CD1c-positive myeloid dendritic cell (primary cell): ENCODE data around the gene PLA2G2F.
A peak's percentile ranks its signal among the peaks of the same experiment; 100 is the strongest.
"Not testable (repeated sequence)": the region's sequence is repeated elsewhere in the genome, so short reads cannot be mapped to it uniquely, and the experiment has no call there.

ENCODE experiments used
- DNase-seq: peaks from one replicate; pipeline ENCODE4 v3.0.0-alpha.2; 2016; ENCODE audit errors: extremely low spot score

The PLA2G2F gene

GRCh38 chr1:20114021-20114648 lies 25.0 kb upstream of the PLA2G2F start:
- DNase-seq, result no peak

GRCh38 chr1:20115479-20115878 lies 23.6 kb upstream of the PLA2G2F start:
- no peak for DNase-seq

- DNase-seq, result no peak
These were observed 23.2 kb upstream of the PLA2G2F start for GRCh38 chr1:20115916-20116315.

GRCh38 chr1:20117236-20117635 lies 21.9 kb upstream of the PLA2G2F start:
- DNase-seq, result no peak

- DNase-seq, result peak; percentile 5
These were observed 19.8 kb upstream of the PLA2G2F start, which contains the start of gene PLA2G2D for GRCh38 chr1:20119347-20119746. PLA2G2D (minus strand) TSS chr1:20119536; CDS start chr1:20119498, 38 bp downstream.

GRCh38 chr1:20120796-20121195 lies 18.3 kb upstream of the PLA2G2F start:
- no peak for DNase-seq

GRCh38 chr1:20123722-20124455 lies 15.2 kb upstream of the PLA2G2F start:
- peak; percentile 16 for DNase-seq

GRCh38 chr1:20124456-20125057 lies 14.6 kb upstream of the PLA2G2F start:
- peak; percentile 4 for DNase-seq

- DNase-seq, result no peak
These were observed 14.0 kb upstream of the PLA2G2F start for GRCh38 chr1:20125100-20125499.

- DNase-seq, result peak; percentile 3
These were observed 12.9 kb upstream of the PLA2G2F start for GRCh38 chr1:20126041-20126805.

GRCh38 chr1:20126806-20127440 lies 12.2 kb upstream of the PLA2G2F start:
- DNase-seq, result no peak

- not testable (repeated sequence) for DNase-seq
These were observed 8.6 kb upstream of the PLA2G2F start for GRCh38 chr1:20130518-20130917.

GRCh38 chr1:20134995-20135394 lies 4.1 kb upstream of the PLA2G2F start:
- no peak for DNase-seq

GRCh38 chr1:20136249-20136648 lies 2.9 kb upstream of the PLA2G2F start:
- no peak for DNase-seq

GRCh38 chr1:20137055-20137454 lies 2.1 kb upstream of the PLA2G2F start:
- DNase-seq, result no peak

- DNase-seq, result no peak
These were observed 1.5 kb upstream of the PLA2G2F start for GRCh38 chr1:20137604-20138003.

GRCh38 chr1:20138346-20138745 lies 777 bp upstream of the PLA2G2F start:
- DNase-seq, result no peak

GRCh38 chr1:20139776-20140612 lies 871 bp downstream of the PLA2G2F start:
- DNase-seq, result no peak

GRCh38 chr1:20141001-20141400 lies 1.9 kb downstream of the PLA2G2F start:
- DNase-seq, result no peak

GRCh38 chr1:20141466-20141865 lies 2.3 kb downstream of the PLA2G2F start:
- no peak for DNase-seq
